Measurements from ENCODE around the gene KRT16.

GRCh38 chr17:41610965-41611640 is 1.5 kb downstream of the KRT16 start:
- TF ChIP-seq PML (IDR thresholded peaks at IDR 0.05; ENCODE audit: low read length) (no peak), ESRRA (IDR thresholded peaks at IDR 0.05; ENCODE audit: low read length) (no peak), E2F4 (IDR thresholded peaks at IDR 0.05; ENCODE audit: low read depth, low read length) (no peak), ATF3 (IDR thresholded peaks at IDR 0.05; ENCODE audit: borderline replicate concordance, extremely low read depth, low read depth, low read length) (no peak), TCF7 (IDR thresholded peaks at IDR 0.05; ENCODE audit: borderline replicate concordance) (no peak), TCF3 (IDR thresholded peaks at IDR 0.05; ENCODE audit: borderline replicate concordance, insufficient read depth, low read depth, low read length) (no peak), BACH1 (IDR thresholded peaks at IDR 0.05; ENCODE audit: borderline replicate concordance) (no peak), ZNF217 (IDR thresholded peaks at IDR 0.05) (no peak), ZBTB11 (CRISPR knock-in tag; IDR thresholded peaks at IDR 0.05) (no peak)
- TF ChIP-seq, protein P1, sequence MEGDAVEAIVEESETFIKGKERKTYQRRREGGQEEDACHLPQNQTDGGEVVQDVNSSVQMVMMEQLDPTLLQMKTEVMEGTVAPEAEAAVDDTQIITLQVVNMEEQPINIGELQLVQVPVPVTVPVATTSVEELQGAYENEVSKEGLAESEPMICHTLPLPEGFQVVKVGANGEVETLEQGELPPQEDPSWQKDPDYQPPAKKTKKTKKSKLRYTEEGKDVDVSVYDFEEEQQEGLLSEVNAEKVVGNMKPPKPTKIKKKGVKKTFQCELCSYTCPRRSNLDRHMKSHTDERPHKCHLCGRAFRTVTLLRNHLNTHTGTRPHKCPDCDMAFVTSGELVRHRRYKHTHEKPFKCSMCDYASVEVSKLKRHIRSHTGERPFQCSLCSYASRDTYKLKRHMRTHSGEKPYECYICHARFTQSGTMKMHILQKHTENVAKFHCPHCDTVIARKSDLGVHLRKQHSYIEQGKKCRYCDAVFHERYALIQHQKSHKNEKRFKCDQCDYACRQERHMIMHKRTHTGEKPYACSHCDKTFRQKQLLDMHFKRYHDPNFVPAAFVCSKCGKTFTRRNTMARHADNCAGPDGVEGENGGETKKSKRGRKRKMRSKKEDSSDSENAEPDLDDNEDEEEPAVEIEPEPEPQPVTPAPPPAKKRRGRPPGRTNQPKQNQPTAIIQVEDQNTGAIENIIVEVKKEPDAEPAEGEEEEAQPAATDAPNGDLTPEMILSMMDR (IDR thresholded peaks at IDR 0.05 in 2 of 3, conservative IDR thresholded peaks at IDR 0.05 in 1 of 3; ENCODE audit: control insufficient read depth in 2 of 3, extremely low read depth in 1 of 3, insufficient read depth in 1 of 3, low read depth in 3 of 3, low read length in 3 of 3) = no peak
- TF ChIP-seq, protein P2, sequence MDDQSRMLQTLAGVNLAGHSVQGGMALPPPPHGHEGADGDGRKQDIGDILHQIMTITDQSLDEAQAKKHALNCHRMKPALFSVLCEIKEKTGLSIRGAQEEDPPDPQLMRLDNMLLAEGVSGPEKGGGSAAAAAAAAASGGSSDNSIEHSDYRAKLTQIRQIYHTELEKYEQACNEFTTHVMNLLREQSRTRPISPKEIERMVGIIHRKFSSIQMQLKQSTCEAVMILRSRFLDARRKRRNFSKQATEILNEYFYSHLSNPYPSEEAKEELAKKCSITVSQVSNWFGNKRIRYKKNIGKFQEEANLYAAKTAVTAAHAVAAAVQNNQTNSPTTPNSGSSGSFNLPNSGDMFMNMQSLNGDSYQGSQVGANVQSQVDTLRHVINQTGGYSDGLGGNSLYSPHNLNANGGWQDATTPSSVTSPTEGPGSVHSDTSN (IDR thresholded peaks at IDR 0.05; ENCODE audit: insufficient replicate concordance, low read depth, low read length) = no peak
